Neural cell (in vitro differentiated cells): Measurements from ENCODE around the gene MYO18A.

Experiments used
- RAD21 ChIP-seq: fragments of 450-650 bp; conservative IDR thresholded peaks from 2 replicates; pipeline ENCODE4 v1.6.1; 2014; ENCODE audit warnings: antibody characterized with exemption, mild to moderate bottlenecking, moderate library complexity
- TF ChIP-seq, protein P1 (sequence below): fragments of 450-650 bp; IDR thresholded peaks from 2 replicates; pipeline ENCODE4 v1.5.1; 2014; ENCODE audit warnings: antibody characterized with exemption, mild to moderate bottlenecking, moderate library complexity; ENCODE audit not compliant: poor library complexity, severe bottlenecking

DNA sequence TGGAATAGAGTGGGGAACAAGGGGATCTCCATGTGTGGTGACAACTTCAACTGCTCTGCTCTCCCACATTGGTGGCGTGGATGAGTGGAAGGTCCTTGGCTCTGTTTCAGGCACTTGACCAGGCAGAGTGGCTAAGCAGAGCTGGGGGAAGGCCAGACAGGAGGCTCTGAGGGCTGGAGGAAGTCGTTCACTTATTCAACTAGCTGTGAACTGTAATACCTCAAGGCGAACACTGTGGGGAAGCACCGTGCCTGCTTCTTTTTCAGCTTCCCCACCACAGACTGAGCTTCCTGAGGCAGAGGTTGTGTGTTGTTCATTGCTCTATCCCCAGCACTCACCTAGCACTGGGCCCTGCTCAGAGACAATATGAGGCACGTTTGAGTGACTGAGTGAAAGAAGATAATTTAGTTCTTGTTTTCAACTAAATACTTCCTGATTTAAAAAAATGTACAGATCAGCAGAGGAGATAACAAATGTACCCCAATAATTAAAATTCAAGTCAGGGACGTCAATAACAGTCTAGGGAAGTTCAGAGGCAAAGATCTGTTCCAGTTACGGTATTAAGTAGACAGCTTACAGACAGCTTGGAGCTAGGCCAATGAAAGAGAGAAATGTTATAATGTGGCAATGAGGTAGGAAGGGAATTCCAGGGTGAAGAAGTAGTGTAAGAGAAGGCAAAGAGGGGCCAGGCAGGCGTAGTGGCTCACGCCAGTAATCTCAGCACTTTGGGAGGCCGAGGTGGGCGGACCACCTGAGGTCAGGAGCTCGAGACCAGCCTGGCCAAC, 34.7 kb downstream of the MYO18A start:
- peak; percentile 81 for TF ChIP-seq RAD21
- TF ChIP-seq, protein P1, sequence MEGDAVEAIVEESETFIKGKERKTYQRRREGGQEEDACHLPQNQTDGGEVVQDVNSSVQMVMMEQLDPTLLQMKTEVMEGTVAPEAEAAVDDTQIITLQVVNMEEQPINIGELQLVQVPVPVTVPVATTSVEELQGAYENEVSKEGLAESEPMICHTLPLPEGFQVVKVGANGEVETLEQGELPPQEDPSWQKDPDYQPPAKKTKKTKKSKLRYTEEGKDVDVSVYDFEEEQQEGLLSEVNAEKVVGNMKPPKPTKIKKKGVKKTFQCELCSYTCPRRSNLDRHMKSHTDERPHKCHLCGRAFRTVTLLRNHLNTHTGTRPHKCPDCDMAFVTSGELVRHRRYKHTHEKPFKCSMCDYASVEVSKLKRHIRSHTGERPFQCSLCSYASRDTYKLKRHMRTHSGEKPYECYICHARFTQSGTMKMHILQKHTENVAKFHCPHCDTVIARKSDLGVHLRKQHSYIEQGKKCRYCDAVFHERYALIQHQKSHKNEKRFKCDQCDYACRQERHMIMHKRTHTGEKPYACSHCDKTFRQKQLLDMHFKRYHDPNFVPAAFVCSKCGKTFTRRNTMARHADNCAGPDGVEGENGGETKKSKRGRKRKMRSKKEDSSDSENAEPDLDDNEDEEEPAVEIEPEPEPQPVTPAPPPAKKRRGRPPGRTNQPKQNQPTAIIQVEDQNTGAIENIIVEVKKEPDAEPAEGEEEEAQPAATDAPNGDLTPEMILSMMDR, result peak; percentile 80
